Activated B cell treated with CpG ODN at 0.5 μM for 24 hours (primary cell): ENCODE data around the gene DENND5B. TPM values are rescaled to one million over a fixed set of nuclear protein-coding genes. Genes with fewer than 3 reads are reported as not detected.

ENCODE experiments used
- ATAC-seq: fragments of 200-7000 bp; cut with Tn5 transposase; one replicate; pipeline ENCODE4 v1.10.0; 2021; ENCODE audit warnings: low read depth, mild to moderate bottlenecking, moderate library complexity
- CTCF ChIA-PET: fragments of 350-600 bp; sonication (Branson Sonifier 250); formaldehyde crosslinking; loops from one replicate; lab custom pipeline; 2021; ENCODE audit warnings: antibody characterized with exemption; lab: Charles Lee
- POLR2A ChIA-PET: fragments of 350-600 bp; sonication (Branson Sonifier 250); formaldehyde crosslinking; loops from one replicate; lab custom pipeline; 2021; ENCODE audit warnings: antibody characterized with exemption; lab: Charles Lee
- DNase-seq: peaks from one replicate; pipeline ENCODE4 v3.0.0; 2022
- H3K27ac Mint-ChIP-seq: one replicate; pipeline ENCODE4 v1.8.0; 2020; ENCODE audit warnings: mixed read lengths
- H3K27me3 Mint-ChIP-seq: one replicate; pipeline ENCODE4 v1.8.0; 2021; ENCODE audit warnings: mixed read lengths
- H3K36me3 Mint-ChIP-seq: one replicate; pipeline ENCODE4 v1.8.0; 2021; ENCODE audit warnings: low read depth, mixed read lengths
- H3K4me1 Mint-ChIP-seq: one replicate; pipeline ENCODE4 v1.8.0; 2021; ENCODE audit warnings: mixed read lengths
- H3K4me3 Mint-ChIP-seq: one replicate; pipeline ENCODE4 v1.8.0; 2020; ENCODE audit warnings: mild to moderate bottlenecking, mixed read lengths
- H3K9me3 Mint-ChIP-seq: one replicate; pipeline ENCODE4 v1.8.0; 2020; ENCODE audit warnings: mixed read lengths
- intact Hi-C: fragments of 100-400 bp; cut with micrococcal nuclease; formaldehyde crosslinking; loops from one replicate; pipeline ENCODE4 v1.15.1; 2024
- total RNA-seq: library from RNA; stranded (reverse); gene quantifications from 2 replicates; pipeline ENCODE4 v1.2.3, GENCODE V29; 2022
- TF ChIP-seq, protein P1 (sequence below): fragments of 200-600 bp; IDR thresholded peaks from one replicate; pipeline ENCODE4 v1.8.0; 2022; ENCODE audit warnings: antibody characterized with exemption, mild to moderate bottlenecking

The DENND5B gene
- total RNA-seq, 1 donor from 2014 or later, result 64.1 TPM

DNA sequence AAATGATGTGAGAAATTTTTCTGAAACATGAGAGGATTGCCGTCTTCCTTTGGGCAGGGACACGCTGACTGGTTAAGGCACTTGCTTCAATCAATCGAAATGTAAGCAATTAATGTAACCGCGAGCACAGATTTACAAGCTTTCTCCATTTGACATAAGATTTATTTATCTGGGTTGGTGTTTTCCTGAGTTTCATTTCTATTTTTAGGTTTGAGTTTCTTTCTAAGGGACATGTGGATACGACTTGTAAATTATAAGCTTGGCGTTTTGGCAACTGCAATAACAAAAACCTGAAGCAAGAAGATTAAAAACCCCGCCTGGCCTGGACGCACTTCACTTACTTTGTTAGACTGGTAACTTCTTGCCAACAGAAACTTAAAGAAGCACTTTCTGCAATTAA lies 244.7 kb downstream of the DENND5B start:
- H3K27ac Mint-ChIP-seq, result no peak overlapping the region
- intact Hi-C loops, result no loop called here
- no peaks in the 10 kb centered on the region for H3K4me1 Mint-ChIP-seq
- CTCF ChIA-PET, result interaction anchor here (1.2 kb wide), 1 partner anchor 74 kb away, joined by 3 read pairs; no protein-coding TSS in a partner anchor
- H3K4me3 Mint-ChIP-seq, result no peak overlapping the region
- TF ChIP-seq, protein P1, sequence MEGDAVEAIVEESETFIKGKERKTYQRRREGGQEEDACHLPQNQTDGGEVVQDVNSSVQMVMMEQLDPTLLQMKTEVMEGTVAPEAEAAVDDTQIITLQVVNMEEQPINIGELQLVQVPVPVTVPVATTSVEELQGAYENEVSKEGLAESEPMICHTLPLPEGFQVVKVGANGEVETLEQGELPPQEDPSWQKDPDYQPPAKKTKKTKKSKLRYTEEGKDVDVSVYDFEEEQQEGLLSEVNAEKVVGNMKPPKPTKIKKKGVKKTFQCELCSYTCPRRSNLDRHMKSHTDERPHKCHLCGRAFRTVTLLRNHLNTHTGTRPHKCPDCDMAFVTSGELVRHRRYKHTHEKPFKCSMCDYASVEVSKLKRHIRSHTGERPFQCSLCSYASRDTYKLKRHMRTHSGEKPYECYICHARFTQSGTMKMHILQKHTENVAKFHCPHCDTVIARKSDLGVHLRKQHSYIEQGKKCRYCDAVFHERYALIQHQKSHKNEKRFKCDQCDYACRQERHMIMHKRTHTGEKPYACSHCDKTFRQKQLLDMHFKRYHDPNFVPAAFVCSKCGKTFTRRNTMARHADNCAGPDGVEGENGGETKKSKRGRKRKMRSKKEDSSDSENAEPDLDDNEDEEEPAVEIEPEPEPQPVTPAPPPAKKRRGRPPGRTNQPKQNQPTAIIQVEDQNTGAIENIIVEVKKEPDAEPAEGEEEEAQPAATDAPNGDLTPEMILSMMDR, result no peak
- ATAC-seq, result no peak
- H3K27me3 Mint-ChIP-seq, result no peaks in the 10 kb centered on the region
- no peaks in the 10 kb centered on the region for H3K9me3 Mint-ChIP-seq
- no peak for DNase-seq
- H3K36me3 Mint-ChIP-seq, result no peaks in the 10 kb centered on the region
- POLR2A ChIA-PET, result interaction anchor here (0.9 kb wide), 1 partner anchor 20 kb away, joined by 3 read pairs; the partner anchor contains the start of gene SINHCAF

DNA sequence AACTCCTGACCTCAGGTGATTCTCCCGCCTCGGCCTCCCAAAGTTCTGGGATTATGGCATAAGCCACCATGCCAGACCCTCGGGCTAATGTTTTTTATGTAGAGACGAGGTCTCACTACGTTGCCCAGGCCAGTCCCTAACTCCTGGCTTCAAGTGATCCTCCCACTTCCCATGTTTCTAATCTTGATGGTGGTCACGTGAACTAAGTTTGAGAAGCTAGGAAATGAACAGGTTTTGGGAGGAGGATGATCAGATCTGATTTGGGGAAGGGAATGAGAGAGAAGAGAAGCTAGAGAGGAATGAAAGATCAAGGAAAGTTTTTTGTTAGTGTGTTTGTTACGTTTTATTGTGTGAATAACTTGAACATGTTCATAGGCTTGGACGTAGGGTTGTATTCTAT lies 247.8 kb downstream of the DENND5B start:
- Mint-ChIP-seq H3K36me3 (no peaks in the 10 kb centered on the region), H3K4me1 (no peaks in the 10 kb centered on the region), H3K27me3 (no peaks in the 10 kb centered on the region), H3K27ac (no peak overlapping the region), H3K9me3 (no peaks in the 10 kb centered on the region), H3K4me3 (no peak overlapping the region)
- DNase-seq, result no peak
- ATAC-seq, result no peak
- ChIA-PET POLR2A (no interaction called here), CTCF (no interaction called here)
- intact Hi-C loops, result no loop called here
- TF ChIP-seq, protein P1, result no peak

DNA sequence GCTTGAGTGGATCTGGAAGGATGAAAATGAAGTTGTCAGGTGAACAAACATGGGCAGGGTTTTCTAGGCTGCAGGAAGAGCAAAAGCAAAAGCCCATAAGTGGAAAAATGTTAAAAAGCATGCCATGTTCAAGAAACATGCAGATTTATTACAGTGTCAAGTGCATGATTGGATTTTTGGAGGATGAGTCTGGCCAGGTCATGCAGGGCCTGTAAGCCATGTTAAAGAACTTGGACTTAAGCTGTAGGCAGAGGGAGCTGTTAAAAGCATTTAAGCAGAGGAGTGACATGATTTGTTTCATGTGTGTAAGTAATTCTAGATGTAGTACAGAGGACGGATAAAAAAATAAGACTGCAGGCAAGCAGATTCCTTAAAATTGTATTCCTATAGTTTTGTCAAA lies 248.7 kb downstream of the DENND5B start:
- TF ChIP-seq, protein P1, result no peak
- no peak overlapping the region for H3K4me3 Mint-ChIP-seq
- H3K4me1 Mint-ChIP-seq, result no peaks in the 10 kb centered on the region
- no peak overlapping the region for H3K27ac Mint-ChIP-seq
- ATAC-seq, result no peak
- H3K36me3 Mint-ChIP-seq, result no peaks in the 10 kb centered on the region
- ChIA-PET POLR2A (interaction anchor here (1.1 kb wide), 1 partner anchor 31 kb away, joined by 4 read pairs; no protein-coding TSS in a partner anchor), CTCF (interaction anchor here (0.6 kb wide), 1 partner anchor 11 kb away, joined by 5 read pairs; no protein-coding TSS in a partner anchor)
- H3K9me3 Mint-ChIP-seq, result no peaks in the 10 kb centered on the region
- intact Hi-C loops, result no loop called here
- H3K27me3 Mint-ChIP-seq, result no peaks in the 10 kb centered on the region
- no peak for DNase-seq

DNA sequence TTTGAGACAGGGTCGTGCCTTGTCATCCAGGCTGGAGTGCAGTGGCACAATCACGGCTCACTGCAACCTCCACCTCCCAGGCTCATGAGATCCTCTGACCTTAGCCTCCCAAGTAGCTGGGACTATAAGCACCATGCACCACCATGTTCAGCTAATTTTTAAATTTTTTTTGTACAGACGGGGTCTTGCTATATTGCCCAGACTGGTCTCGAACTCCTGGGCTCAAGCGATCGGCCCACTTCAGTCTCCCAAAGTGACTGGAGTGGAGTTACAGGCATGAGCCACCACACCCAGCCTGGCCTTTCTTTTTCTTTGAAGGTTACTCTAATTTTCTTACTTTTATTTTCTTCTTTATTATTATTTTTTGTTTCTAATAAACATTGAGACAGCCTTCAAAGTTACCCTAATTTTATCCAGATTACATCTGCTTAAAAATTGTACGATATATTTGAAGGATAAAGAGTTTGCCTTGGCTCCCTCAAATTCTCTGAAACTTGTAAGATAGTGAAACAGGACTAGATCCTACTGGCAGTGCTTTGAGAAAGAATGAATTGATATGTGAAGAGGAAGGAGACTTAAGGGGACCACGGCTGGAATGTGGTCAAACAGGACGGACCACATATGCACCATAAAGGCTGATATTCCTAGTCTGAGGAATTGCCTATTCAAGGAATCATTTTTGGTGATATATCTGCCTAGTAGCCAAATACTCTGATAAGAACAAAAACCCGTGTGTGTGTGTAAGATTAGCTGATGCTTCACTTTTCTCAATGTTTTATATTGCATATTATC lies 250.9 kb downstream of the DENND5B start:
- no peaks in the 10 kb centered on the region for H3K36me3 Mint-ChIP-seq
- no peak overlapping the region for H3K27ac Mint-ChIP-seq
- H3K27me3 Mint-ChIP-seq, result no peaks in the 10 kb centered on the region
- ChIA-PET CTCF (no interaction called here), POLR2A (interaction anchor here (0.6 kb wide), 1 partner anchor 23 kb away, joined by 8 read pairs; no protein-coding TSS in a partner anchor)
- no peaks in the 10 kb centered on the region for H3K4me1 Mint-ChIP-seq
- DNase-seq (no peak), ATAC-seq (no peak)
- no peak overlapping the region for H3K4me3 Mint-ChIP-seq
- no peaks in the 10 kb centered on the region for H3K9me3 Mint-ChIP-seq
- intact Hi-C loops, result no loop called here
- TF ChIP-seq, protein P1, result no peak

DNA sequence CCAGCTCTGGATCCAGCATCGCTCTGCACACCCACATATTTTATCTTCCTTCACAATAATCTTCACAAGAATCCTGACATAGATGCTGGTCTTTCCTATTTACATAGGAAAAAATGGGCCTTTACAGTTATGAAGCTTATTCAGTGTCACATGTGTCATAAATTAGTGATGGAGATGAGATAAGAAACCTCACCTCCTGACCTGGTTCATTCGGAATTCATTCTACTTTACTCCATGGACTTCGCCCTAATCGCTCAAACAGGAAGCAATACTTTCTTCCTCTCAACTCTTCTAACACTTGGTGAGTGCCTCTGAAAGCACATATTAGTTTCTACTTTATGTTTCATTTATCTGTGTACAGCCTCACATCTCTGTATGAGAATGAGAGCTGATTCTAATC lies 253.0 kb downstream of the DENND5B start:
- Mint-ChIP-seq H3K27me3 (no peaks in the 10 kb centered on the region), H3K36me3 (no peaks in the 10 kb centered on the region), H3K4me3 (no peak overlapping the region), H3K27ac (no peak overlapping the region), H3K4me1 (no peaks in the 10 kb centered on the region), H3K9me3 (no peaks in the 10 kb centered on the region)
- ChIA-PET POLR2A (interaction anchor here (0.7 to 2.4 kb wide), 3 partner anchors 12 to 96 kb away, joined by 3 to 11 read pairs (median 7); partner anchors contain the start of gene SINHCAF), CTCF (no interaction called here)
- ATAC-seq (no peak), DNase-seq (no peak)
- intact Hi-C loops, result no loop called here
- TF ChIP-seq, protein P1, result no peak
